NCI-H2029 (cell line): Measurements from ENCODE around the gene RPL13A.

Source experiments
- DNase-seq: peaks from one replicate; lab custom pipeline; 2025; lab: John Stamatoyannopoulos, UW

RPL13A gene

DNA sequence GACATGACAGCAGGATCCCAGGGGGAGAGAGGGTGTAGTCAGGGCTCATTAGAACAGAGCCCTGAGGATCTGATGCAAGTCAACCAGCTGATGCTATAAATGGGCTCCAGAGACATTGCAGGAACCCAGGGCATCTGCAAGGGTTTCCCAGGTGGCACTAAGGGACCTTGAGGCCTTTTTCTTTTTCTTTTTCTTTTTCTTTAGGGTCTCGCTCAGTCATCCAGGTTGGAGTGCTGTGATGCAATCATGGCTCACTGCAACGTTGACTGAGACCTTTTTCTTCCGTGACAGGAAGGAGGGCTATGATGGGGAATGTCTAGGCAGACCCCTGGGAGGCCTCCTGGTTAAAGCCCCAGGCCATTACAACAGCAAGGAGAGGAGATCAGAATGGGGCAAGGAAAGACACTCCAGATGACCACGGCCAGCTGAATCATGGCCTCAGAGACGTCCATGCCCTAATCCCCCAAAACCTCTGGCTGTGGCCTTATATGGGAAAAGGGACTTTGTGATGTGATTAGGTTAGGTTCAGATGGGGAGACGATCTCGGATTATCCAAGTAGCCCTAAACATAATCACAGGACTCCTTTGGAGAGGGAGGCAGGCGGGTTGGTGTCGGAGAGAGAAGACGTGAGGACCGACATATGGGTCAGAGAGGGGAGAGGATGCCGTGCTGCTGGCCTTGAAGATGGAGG, 20.5 kb downstream of the RPL13A start:
- DNase-seq, result no peak

DNA sequence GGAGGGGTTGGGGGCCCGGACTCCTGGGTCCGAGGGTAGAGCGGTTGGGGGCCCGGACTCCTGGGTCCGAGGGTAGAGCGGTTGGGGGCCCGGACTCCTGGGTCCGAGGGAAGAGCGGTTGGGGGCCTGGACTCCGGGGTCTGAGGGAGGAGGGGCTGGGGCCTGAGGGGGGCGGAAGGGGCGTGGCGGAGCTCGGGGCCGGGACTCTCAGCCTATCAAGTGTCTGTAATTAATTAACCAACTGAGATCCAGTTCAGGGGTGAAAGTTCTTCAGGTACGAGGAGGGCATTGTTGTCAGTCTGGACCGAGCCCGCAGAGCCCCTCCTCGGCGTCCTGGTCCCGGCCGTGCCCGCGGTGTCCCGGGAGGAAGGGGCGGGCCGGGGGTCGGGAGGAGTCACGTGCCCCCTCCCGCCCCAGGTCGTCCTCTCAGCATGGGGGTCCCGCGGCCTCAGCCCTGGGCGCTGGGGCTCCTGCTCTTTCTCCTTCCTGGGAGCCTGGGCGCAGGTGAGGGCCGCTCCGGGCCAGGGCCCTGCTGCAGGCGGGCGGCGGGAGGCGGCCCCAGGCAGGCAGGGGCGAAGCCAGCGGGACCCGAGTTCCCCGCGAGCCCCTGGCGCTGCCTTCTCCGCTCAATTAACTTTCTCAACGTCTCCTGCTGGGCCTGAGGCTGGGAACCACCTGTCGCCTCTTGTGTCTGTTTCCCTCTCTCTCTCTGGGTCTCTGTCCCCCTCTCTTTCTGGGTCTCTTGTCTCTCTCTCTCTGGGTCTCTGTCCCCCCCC, 25.8 kb downstream of the RPL13A start:
- no peak for DNase-seq

DNA sequence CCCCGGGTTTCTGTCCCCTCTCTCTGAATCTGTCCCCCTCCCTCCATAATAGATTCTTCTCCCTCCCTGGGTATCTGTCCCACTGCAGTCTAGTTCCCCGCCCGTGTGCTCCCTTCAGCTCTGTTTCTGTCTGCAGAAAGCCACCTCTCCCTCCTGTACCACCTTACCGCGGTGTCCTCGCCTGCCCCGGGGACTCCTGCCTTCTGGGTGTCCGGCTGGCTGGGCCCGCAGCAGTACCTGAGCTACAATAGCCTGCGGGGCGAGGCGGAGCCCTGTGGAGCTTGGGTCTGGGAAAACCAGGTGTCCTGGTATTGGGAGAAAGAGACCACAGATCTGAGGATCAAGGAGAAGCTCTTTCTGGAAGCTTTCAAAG, 26.3 kb downstream of the RPL13A start:
- no peak for DNase-seq

DNA sequence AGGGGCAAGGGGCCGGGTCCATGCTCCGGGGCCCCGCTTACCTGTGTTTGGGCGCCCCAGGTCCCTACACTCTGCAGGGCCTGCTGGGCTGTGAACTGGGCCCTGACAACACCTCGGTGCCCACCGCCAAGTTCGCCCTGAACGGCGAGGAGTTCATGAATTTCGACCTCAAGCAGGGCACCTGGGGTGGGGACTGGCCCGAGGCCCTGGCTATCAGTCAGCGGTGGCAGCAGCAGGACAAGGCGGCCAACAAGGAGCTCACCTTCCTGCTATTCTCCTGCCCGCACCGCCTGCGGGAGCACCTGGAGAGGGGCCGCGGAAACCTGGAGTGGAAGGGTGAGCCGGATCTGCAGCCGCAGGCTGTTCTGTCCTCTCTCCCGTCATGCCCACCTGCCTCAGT, 26.7 kb downstream of the RPL13A start:
- DNase-seq, result no peak

DNA sequence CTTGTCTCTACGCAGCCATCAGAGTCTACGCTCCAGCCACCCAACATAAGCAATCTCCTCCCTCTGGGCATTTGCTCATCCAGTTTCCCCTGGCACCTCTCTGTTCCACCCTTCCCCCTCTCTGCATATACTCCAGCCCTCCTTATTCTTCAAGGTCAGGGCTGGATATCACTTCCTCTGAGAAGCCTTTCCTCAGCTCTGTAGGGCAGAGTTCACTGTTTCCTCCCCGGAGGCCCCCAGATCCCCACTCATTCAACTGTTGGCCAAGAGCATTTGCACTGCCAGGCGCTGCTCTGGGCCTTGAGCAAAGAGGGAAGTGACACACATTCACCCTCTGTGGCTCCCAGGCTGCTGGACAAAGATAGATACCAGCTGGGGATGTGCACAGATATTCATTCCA, 28.4 kb downstream of the RPL13A start:
- no peak for DNase-seq

DNA sequence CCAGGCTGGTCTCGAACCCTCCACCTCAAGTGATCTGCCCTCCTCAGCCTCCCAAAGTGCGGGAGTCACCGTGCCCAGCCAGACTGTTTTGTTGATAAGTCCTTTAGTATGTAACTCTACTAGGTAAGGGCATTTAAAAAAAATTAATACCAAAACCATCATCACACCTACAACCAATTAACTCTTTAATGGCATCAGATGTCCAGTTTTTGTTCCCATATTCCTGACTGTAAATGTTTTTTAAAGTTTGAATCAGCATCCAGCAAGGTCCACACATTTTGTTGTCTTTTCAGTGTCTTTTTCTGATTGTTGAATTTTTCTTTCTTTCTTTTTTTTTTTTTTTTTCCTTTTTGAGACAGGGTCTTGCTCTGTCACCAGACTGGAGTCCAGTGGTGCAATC, 30.6 kb downstream of the RPL13A start:
- no peak for DNase-seq

DNA sequence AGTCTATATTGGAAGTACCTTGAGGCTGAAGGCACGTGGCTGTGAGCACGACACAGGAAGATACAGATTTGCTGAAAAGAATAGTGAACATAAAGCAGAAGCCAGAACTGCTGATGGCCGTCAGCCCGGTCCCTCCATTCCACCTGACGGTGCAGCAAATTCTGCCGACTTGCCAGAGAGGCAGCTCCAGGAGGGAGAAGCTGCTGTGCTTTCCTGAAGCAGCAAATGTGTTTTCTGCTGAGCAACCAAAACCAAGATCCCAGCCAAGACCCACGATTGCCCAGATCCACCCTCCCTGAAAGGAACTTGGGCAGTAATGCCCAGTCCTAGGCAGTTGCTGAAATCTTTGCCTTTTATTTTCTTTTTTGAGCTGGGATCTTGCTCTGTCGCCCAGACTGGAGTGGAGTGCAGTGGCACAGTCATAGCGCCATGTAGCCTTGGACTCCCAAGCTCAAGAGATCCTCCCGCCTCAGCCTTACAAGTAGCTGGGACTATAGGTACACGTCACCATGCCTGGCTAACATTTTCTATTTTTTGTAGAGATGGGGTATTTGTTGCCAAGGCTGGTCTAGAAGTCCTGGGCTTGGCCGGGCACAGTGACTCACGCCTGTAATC, 33.4 kb downstream of the RPL13A start:
- no peak for DNase-seq

DNA sequence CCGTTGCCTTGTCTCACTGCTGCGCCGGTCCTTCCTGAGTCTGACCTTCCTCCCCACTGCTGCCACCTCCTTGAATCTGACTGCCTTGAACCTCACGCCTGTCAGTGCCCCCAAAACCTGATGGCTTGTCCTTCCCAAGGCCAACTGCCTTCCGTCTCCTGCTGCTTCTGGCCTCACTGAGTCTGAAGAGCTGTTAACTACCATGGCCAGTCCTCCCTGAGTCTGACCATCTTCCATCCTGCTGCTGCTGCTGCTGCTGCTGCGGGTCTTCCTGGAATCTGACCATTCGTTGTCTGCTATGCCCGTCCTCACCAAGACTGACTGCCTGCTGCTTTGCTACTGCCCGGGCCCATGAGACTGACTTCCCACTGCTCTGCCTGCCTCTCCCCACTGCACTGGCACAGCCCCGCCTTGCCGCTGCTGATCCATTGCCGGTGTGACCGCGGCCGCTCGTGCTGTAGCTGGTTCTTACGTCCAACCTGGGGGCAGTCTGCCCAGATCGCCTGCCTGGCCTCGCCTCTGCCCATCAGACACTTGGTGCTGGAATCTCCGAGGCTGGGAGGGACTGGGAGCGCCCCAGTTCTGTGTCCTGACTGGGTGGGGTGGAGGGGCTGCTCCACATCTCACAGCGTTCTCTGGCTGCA, 37.5 kb downstream of the RPL13A start:
- DNase-seq, result no peak

DNA sequence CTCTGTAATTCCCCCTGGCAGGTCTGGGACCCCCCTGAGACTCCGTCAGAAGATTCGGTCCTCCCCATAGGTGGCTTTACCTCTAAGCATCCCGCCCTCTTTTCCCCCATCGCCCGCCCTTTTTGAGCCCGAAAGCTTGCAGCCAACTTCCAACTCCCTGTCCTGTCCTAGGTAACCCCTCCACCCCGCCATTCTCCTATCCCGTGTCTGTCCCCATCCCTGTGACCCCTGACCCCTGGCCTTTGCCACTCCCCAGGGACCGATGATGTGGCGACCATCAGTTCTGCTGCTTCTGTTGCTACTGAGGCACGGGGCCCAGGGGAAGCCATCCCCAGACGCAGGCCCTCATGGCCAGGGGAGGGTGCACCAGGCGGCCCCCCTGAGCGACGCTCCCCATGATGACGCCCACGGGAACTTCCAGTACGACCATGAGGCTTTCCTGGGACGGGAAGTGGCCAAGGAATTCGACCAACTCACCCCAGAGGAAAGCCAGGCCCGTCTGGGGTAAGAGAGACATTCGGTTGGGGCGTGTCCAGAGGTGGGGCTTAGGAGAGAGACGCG, 40.9 kb downstream of the RPL13A start:
- DNase-seq, result no peak

DNA sequence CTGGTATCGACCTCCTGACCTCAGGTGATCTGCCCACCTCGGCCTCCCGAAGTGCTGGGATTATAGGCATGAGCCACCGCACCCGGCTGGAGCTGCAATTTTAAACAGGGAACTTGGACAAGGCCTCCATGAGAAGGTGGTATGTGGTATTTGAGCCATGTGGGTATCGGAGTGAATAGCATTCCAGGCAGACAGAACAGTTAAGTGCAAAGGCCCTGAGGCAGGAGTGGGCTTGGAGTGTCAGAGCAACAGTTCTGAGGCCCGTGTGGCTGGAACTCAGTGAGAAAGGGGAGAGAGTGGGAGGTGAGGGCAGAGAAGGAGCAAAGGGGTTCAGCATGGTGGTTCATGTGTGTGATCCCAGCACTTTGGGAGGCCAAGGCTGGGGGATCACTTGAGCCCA, 43.3 kb downstream of the RPL13A start:
- no peak for DNase-seq

DNA sequence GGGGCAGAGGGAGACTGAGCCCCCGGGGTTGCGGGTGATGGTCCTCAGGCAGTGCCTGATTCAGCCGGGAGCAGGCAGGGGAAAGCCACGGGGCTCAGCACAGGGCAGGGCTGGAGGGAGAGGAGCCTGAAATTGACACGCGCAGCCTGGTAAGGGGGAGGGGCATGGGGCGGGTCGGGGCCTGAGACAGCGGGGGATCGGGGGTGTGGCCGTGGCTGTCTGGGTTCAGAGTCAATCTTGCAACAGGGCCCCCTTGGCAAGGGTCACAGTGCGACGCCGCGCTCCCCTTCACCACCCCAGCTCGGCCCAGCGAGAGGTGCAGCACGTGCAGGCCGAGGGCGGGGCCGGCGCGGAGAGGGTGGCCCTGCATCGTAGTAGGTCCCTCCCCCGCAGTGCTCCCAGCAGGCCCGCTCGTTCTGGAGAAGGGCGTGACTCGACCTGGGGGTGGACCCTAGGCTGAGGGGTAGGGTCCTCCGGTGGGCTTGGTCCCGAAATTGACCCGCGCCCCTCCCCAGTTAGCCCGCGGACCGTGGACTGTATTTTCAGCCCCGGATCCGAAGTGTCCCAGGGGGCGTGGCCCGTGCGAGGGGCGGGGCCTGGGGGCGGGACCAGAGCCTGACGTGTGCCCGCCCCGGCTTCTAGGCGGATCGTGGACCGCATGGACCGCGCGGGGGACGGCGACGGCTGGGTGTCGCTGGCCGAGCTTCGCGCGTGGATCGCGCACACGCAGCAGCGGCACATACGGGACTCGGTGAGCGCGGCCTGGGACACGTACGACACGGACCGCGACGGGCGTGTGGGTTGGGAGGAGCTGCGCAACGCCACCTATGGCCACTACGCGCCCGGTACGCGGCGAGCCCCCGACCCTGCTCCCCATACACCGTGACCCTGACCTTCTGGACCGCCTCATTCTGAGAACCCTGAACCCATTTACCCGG, 46.4 kb downstream of the RPL13A start:
- peak; percentile 50 for DNase-seq

DNA sequence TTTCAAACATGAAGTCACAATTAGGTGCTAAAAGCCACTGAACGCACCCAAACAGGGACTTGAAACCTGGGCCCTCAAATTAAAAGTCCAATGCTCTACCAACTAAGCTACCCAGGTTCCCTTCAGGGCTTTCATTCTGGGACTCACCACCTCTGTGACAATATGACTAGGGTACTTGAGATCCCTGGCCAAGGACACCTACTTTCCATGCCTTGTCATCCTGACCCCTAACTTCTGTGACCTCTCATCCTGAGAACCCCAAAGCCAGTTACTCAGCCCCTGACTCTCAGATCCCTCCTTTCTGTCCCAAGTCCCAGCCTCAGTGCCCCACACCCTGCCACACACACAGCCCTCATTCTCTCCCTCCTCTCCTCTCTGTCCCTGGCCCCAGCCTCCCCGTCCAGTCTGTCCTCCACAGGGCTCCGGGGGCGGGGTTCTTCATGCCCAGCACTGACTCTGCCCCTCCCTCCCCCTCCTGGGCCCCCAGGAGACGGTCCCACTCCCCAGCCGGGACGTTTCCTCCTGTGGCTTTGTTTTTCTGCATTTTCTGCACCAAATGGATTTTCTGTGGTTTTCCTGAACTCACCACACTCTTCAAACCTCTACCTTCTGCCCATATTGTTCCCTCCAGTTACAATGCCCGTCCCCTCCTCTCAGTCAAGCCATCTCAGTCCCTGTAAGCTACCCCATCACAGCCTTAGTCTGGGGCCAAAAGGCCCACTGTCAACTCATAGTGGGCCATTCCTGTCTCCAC, 47.4 kb downstream of the RPL13A start:
- DNase-seq, result no peak

DNA sequence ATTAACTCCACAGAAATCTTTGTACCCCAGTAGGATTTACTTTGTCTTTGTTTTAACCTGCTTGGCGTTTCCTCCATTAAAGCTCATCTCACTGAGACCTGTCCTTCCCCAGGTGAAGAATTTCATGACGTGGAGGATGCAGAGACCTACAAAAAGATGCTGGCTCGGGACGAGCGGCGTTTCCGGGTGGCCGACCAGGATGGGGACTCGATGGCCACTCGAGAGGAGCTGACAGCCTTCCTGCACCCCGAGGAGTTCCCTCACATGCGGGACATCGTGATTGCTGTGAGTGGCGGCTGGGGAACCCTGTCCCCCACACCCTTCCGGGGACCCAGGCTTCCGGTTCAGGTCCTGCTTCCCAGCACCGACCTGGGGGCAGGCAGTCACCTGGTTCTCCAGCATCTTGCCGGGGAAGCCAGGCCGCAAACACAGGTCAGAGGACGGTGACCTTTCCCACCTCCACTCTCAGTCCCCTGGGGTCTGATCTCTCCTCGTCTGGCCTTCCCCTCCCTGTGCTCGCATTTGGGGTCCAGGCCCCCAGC, 49.6 kb downstream of the RPL13A start:
- DNase-seq, result no peak

DNA sequence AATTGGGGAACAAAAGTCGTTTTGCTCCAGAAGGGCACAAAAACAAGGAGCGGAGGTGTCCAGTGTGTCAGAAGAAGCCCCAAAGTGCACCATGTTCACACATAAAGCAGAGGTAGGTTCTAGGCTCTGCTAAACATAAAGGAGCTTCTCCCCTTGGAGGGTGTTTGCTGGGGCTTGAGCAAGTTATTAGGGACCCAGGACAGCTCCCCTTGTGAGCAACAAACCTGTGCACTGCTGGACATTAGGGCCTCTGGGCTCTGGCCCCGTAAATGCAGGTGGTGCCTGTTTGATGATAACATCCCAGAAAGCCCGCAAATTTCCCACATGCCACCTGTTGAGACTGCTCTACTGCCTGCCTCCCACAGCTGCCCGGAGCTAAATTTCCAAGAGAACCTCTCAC, 51.2 kb downstream of the RPL13A start:
- no peak for DNase-seq

DNA sequence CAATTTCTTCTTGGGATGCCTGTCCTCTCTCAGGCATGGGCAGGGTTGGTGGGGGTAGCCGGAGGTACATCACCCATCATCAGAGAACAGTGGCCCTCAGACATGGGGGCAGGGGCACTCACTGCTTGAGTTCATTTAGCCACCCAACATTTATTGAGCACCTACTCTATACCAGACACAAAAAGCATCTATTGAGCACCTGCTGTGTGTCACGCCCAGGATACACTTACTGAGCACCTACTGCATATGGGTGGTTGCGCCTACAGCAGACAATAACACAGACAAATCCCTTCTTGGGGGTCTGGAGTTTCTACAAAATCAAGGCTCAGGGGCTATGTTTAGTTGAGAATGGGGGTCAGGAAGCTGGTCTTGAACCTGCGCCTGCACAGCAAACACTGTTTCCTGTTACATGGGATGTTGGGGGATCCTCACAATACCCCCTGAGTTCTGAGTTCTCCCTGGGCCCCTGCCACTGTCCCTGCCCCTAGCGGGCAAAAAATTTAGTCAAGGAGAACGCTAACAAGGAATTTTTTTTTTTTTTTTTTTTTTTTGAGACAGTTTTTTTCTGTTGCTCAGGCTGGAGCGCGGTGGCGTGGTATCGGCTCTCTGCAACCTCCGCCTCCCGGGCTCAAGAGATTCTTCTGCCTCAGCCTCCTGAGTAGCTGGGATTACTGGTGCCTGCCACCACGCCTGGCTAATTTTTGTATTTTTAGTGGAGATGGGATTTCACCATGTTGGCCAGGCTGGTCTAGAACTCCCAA, 52.0 kb downstream of the RPL13A start:
- no peak for DNase-seq
